ENCODE results near the gene NINJ2.

NINJ2 gene

GRCh38 chr12:522692-523378, 140.4 kb downstream of the NINJ2 start:
- DNase-seq, result no peak

GRCh38 chr12:520119-520518, 143.1 kb downstream of the NINJ2 start:
- no peak for DNase-seq

- DNase-seq, result no peak
These were observed 145.7 kb downstream of the NINJ2 start for GRCh38 chr12:517538-517937.

Data from activated effector memory CD4-positive, alpha-beta T cell treated with Interleukin-2 at 50 U/mL for 16 hours (primary cell).